T-helper 9 cell (primary cell): ENCODE measurements around the gene OR4D10.
"Not testable (repeated sequence)": the region's sequence is repeated elsewhere in the genome, so short reads cannot be mapped to it uniquely, and the experiment has no call there.

Experiments
- DNase-seq: peaks from one replicate; pipeline ENCODE4 v3.0.0-alpha.2; 2020
- total RNA-seq, 2 donors: gene quantifications; one replicate each; lab custom pipeline; 2026; lab: John Stamatoyannopoulos, UW

The OR4D10 gene
- total RNA-seq, result 0 reads per million in 2 donors

GRCh38 chr11:59473015-59473414 lies at the start of gene OR4D10:
TSS of gene OR4D10 (plus strand) at chr11:59473315. CDS start at chr11:59477430, 4,115 bp downstream.
- DNase-seq, result no peak

GRCh38 chr11:59423835-59424234 lies 49.3 kb upstream of the OR4D10 start:
- no peak for DNase-seq

DNA sequence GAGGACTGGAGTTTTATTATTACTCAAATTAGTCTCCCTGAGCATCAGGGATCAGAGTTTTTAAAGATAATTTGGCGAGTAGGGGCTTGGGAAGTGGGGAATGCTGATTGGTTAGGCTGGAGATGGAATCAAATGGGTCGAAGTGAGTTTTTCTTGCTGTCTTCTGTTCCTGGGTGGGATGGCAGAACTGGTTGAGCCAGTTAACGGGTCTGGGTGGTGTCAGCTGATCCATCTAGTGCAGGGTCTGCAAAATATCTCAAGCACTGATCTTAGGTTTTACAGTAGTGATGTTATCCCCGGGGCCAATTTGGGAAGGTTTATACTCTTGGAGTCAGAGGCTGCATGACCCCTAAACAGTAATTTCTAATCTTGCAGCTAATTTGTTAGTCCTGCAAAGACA lies 48.0 kb upstream of the OR4D10 start:
- DNase-seq, result no peak

GRCh38 chr11:59426361-59427067 lies 46.6 kb upstream of the OR4D10 start, which contains the start of gene OR5A2:
TSS of gene OR5A2 (minus strand) at chr11:59426413. CDS start at chr11:59422953, 3,460 bp downstream.
- DNase-seq, result no peak

DNA sequence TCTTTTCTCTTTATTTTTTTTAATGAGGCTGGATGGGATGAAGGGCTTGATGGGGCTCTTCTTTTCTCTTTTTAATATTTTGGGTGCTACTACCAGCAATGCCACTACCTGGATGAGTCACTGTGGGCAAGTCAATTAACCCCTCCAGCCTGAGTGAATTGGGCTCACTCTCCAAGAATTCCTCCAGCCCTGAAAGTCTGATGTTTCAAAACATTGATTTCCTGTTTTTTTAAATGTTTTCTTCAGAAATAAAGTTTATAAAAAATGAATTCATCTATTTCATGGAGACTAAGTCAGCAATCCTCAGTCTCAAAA lies 46.1 kb upstream of the OR4D10 start:
- no peak for DNase-seq

- DNase-seq, result peak; percentile 8
These were observed 43.1 kb upstream of the OR4D10 start for GRCh38 chr11:59429924-59430516.

DNA sequence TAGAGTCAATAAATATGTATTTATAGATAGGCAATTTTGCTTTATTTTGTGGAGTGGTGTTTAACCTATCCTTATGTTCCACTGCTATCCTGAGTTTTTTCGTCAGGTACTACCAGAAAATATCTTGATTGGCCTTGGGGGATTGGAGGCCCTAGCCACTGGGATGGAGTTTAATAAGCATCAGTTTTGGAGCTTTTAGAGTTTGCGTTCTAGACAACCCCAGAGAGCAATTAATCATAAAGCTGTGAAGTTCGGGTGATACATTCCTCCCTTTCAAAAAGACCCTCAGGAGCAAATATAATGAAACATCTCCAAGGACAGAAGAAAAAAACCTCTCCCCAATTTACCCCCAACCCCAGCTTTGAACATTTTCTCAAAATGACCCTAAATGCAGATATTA lies 36.9 kb upstream of the OR4D10 start, which contains the start of gene OR5A1:
TSS of gene OR5A1 (plus strand) at position 301 of the 400 bp plus-strand sequence. CDS start 6,700 bp downstream, outside the sequence.
- no peak for DNase-seq

GRCh38 chr11:59437770-59438169 lies 35.3 kb upstream of the OR4D10 start:
- DNase-seq, result no peak

DNA sequence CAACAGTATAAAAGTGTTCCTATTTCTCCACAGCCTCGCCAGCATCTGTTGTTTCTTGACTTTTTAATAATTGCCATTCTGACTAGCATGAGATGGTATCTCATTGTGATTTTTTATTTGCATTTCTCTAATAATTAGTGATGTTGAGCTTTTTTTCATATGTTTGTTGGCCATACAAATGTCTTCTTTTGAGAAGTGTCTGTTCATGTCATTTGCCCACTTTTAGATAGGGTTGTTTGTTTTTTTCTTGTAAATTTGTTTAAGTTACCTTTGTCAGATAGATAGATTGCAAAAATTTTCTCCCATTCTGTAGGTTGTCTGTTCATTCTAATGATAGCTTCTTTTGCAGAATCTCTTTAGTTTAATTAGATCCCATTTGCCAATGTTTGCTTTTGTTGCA lies 27.5 kb upstream of the OR4D10 start:
- DNase-seq, result not testable (repeated sequence)

DNA sequence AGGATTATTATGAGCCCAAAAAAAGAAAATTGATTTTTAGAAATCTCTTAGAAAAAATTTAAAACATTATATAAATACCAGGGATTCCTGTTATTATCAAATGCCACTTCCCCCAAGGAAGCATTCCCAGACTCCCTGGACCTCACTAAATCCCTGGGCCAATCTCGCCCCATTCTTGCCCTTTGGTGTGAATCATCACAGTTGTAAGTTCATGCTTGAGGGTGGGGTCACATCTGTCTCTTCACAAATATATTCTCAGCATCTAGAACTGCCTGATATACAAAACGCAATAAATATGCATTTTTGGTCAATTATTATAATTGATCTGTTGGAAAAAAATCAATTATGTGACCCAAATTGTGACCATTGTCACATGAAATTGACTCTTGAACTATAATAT lies 24.6 kb upstream of the OR4D10 start:
- DNase-seq, result no peak

DNA sequence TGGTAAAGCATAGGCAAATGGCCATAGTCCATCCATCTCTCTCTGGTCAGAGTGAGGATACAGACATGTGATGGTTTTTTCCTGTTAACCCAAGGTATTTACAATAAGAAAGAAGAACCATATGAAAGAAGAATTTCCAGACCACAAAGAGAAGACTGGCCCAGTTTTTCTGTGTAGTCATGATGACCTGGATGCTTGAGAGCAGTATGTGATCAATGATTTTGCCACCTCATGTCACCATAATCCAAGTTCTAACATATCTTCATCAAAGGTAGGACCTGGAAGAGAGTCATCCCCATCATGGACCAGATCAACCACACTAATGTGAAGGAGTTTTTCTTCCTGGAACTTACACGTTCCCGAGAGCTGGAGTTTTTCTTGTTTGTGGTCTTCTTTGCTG lies 16.5 kb upstream of the OR4D10 start, which contains the start of gene OR4D6:
TSS of gene OR4D6 (plus strand) at position 301 of the 400 bp plus-strand sequence. CDS start at position 301, 0 bp downstream.
- no peak for DNase-seq

DNA sequence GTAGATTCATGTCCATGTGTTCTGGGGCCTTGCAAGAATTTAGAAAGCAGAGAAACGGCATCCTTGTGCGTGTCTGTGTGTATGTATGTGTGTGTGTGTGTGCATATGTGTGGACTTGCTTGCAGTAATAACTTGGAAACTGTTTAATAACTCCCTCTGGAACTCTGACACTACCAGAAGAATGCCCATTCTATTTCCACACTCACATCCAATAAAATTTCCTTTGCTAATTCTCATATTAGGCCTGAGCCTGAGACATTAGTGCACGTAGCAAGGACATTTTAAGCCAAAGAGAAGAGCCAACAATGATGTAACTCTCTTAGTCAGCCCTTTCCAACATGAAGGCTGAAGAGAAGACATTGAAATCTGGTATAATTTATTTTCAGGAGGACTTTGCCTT lies 13.2 kb upstream of the OR4D10 start:
- DNase-seq, result no peak

DNA sequence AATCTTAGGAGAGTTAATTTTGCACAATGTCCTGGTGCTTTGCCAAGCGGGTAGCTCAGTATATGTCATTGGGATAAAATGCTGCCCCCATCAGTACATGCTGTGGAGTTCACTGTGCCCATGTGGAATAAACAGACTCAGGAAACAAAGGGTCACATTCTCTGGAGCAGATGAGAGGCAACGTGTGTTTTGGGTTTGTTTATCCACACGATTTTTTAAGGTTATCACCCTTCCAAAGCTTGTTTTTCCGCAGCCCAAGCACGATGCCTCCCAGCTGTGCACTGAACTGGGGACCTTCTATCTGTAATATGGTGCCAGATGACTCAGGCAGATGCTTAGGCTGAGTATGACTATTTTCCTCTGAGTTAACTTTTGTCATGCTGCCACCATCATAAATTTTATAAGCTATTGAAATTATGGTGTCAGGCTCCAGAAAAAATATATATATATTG lies 9.9 kb upstream of the OR4D10 start:
- DNase-seq, result no peak

GRCh38 chr11:59475176-59475575 lies 2.1 kb downstream of the OR4D10 start:
- DNase-seq, result no peak

- DNase-seq, result no peak
These were observed 6.8 kb downstream of the OR4D10 start for GRCh38 chr11:59479906-59480305.

GRCh38 chr11:59480359-59480758 lies 7.2 kb downstream of the OR4D10 start:
- no peak for DNase-seq

DNA sequence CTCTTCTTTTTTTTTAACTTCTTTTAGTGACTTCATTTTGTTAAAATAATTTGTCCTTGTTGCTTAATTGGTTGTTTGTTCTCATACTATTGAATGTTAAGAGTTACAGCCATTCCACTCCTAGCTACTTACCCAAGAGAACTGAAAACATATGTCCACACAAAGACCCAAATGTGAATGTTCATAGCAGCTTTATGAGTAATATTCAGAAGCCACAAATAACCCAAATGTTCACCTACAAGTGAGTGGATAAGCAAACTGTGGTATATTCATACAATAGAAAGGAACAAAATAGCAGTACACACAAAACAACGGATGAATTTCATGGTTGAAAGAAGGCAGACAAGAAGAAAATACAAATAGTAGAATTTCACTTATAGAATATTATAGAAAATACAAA lies 28.8 kb downstream of the OR4D10 start:
- no peak for DNase-seq

DNA sequence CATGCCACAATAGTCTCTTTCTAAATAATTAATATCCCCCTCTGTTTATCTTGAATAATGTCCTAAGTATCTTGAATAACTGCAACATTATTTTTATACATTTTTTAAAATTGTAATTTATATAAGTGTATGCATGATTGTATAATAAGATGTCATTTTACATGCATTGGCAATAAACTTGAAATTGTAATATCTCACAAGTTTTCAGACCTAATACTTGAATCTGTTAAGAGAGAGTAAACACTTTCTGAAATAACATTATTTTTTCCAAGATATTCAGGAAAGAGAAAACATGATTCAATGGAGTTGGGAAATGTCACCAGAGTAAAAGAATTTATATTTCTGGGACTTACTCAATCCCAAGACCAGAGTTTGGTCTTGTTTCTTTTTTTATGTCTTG lies 30.2 kb downstream of the OR4D10 start, which contains the start of gene OR4D11:
TSS of gene OR4D11 (plus strand) at position 301 of the 400 bp plus-strand sequence. CDS start at position 301, 0 bp downstream.
- no peak for DNase-seq

- DNase-seq, result no peak
These were observed 38.0 kb downstream of the OR4D10 start, which contains the start of gene OR4D9 for GRCh38 chr11:59510941-59511589. TSS of gene OR4D9 (plus strand) at chr11:59511539. CDS start at chr11:59514913, 3,374 bp downstream.

- DNase-seq, result no peak
These were observed 38.6 kb downstream of the OR4D10 start for GRCh38 chr11:59511675-59512074.

- DNase-seq, result not testable (repeated sequence)
These were observed 47.0 kb downstream of the OR4D10 start for GRCh38 chr11:59520139-59520538.

GRCh38 chr11:59520741-59521140 lies 47.6 kb downstream of the OR4D10 start:
- DNase-seq, result no peak

GRCh38 chr11:59523541-59523940 lies 50.4 kb downstream of the OR4D10 start:
- DNase-seq, result no peak
